ENCODE data around the gene SOST. TPM values are rescaled to one million over a fixed set of nuclear protein-coding genes. Genes with fewer than 3 reads are reported as not detected.

Gene SOST
- total RNA-seq, 2 donors from 2014 or later, result not detected

DNA sequence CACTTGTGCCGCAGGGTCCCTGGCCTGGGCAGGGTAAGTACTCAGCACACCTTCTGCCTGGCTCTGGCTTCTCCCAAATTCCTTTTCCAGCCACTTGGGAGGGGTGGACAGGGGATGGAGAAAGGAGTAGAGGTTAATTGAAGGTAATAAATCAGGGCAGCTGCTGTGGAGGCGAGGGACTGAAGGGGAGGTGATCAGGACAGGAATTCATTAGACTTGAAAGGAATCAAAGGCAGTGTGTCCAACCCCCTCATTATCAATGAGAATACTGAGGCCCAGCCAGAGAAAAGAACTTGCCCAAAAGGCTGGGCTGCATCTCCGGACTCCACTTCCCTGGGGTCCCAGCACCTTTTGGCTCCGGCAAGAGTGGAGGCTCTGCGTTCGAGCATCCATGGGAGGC, 2.4 kb downstream of the SOST start:
- intact Hi-C loops (cut with DNase I), result no loop called here
- H3K27me3 ChIP-seq, result peaks cover 18% of the 10 kb centered on the region
- no peak for DNase-seq

DNA sequence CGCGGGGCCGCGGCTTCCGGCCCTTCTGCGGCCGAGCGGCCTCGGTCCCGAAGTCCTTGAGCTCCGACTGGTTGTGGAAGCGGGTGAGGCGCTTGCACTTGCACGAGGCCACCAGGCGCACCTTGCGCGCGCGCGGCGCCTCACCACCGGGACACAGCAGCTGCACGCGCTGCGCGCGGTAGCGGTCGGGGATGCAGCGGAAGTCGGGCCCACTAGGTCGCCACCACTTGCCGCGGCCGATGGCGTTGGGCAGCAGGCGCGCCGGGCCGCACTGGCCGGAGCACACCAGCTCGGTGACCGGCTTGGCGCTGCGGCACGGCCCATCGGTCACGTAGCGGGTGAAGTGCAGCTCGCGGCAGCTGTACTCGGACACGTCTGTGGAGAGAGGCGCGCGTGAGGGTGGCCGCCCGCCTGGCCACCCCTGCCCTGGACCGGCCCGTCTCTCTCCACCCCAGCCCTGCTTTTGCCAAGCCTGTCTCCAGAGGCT, 3.2 kb downstream of the SOST start:
- Histone ChIP-seq H3K9me3 (no peaks in the 10 kb centered on the region), H3K9ac (ENCODE audit: low read depth in 2 of 2, low read length in 2 of 2) (no peak overlapping the region), H3K27ac (no peak overlapping the region), H3K4me3 (no peak overlapping the region), H3K27me3 (peaks cover 18% of the 10 kb centered on the region), H3K4me1 (no peaks in the 10 kb centered on the region), H3K36me3 (no peaks in the 10 kb centered on the region)
- intact Hi-C loops (cut with DNase I), result no loop called here
- TF ChIP-seq, protein P1, sequence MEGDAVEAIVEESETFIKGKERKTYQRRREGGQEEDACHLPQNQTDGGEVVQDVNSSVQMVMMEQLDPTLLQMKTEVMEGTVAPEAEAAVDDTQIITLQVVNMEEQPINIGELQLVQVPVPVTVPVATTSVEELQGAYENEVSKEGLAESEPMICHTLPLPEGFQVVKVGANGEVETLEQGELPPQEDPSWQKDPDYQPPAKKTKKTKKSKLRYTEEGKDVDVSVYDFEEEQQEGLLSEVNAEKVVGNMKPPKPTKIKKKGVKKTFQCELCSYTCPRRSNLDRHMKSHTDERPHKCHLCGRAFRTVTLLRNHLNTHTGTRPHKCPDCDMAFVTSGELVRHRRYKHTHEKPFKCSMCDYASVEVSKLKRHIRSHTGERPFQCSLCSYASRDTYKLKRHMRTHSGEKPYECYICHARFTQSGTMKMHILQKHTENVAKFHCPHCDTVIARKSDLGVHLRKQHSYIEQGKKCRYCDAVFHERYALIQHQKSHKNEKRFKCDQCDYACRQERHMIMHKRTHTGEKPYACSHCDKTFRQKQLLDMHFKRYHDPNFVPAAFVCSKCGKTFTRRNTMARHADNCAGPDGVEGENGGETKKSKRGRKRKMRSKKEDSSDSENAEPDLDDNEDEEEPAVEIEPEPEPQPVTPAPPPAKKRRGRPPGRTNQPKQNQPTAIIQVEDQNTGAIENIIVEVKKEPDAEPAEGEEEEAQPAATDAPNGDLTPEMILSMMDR (IDR thresholded peaks at IDR 0.05), result no peak
- DNase-seq, result no peak

More for the DNA sequence above, 2.4 kb downstream of the SOST start:
- Histone ChIP-seq H3K4me1 (peaks cover 3% of the 10 kb centered on the region), H3K36me3 (no peaks in the 10 kb centered on the region), H3K9me3 (no peaks in the 10 kb centered on the region), H3K4me3 (no peak overlapping the region), H3K9ac (ENCODE audit: low read depth in 2 of 2, low read length in 2 of 2) (no peak overlapping the region), H3K27ac (no peak overlapping the region)
- TF ChIP-seq, protein P1 (IDR thresholded peaks at IDR 0.05), result no peak

DNA sequence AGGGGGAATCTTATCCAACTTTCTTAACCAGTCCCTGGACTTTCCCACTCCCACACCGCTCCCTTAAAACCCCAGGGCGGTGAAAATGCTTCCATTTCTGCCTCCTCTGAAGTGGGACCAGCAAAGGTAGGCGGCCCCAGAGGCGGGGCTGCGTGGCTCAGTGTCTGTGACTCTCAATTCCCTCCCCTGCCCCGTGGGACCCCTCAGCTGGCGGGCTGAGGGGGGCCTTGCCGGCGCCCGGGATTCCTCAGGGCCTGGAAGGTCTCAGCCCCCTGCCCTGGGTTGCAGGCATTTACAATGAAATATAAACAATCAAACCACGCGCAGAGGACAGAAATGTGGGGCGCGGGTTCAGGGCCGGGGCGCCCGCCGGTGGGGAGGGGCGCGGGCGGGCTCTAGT, 3.6 kb downstream of the SOST start:
- Histone ChIP-seq H3K9me3 (no peaks in the 10 kb centered on the region), H3K36me3 (no peaks in the 10 kb centered on the region), H3K27ac (no peak overlapping the region), H3K4me3 (no peak overlapping the region), H3K9ac (ENCODE audit: low read depth in 2 of 2, low read length in 2 of 2) (no peak overlapping the region), H3K4me1 (no peaks in the 10 kb centered on the region), H3K27me3 (peaks cover 18% of the 10 kb centered on the region)
- intact Hi-C loops (cut with DNase I), result no loop called here
- DNase-seq, result no peak
- TF ChIP-seq, protein P1 (IDR thresholded peaks at IDR 0.05), result no peak

DNA sequence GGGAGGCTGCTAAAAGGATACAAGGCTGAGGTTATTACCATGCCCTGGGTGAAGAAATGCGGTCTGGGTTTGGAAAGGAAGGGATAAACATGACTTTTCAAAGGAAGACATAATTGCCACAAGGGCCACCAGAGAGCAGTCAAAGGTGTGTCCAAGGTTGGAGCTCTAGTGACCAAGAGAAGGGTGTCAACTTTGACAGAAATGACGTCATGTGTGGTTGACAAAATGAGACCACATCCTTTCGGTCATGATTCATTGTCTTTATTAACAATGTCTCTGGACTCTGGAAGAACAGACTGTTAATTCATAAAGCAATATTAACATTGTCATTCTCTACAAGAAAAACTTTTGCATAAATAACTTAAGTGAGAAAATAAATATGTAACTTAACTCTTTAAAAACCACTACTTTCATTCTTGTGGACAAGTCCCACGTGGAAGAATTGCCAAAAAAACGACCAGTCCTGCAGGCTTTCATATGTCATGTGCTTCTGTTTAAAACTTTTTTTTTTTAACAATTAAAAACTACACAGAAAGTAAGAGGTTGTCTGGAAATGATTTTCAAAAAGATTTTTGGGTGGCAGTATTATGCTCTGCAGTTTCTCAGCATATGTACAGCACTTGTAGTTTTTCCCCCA, 5.0 kb downstream of the SOST start:
- H3K27ac ChIP-seq, result no peak overlapping the region
- H3K4me3 ChIP-seq, result no peak overlapping the region
- H3K9me3 ChIP-seq, result no peaks in the 10 kb centered on the region
- H3K9ac ChIP-seq (ENCODE audit: low read depth in 2 of 2, low read length in 2 of 2), result no peak overlapping the region
- intact Hi-C loops (cut with DNase I), result no loop called here
- no peaks in the 10 kb centered on the region for H3K4me1 ChIP-seq
- no peaks in the 10 kb centered on the region for H3K36me3 ChIP-seq
- TF ChIP-seq, protein P1 (IDR thresholded peaks at IDR 0.05), result no peak
- DNase-seq, result no peak
- H3K27me3 ChIP-seq, result peaks cover 18% of the 10 kb centered on the region

DNA sequence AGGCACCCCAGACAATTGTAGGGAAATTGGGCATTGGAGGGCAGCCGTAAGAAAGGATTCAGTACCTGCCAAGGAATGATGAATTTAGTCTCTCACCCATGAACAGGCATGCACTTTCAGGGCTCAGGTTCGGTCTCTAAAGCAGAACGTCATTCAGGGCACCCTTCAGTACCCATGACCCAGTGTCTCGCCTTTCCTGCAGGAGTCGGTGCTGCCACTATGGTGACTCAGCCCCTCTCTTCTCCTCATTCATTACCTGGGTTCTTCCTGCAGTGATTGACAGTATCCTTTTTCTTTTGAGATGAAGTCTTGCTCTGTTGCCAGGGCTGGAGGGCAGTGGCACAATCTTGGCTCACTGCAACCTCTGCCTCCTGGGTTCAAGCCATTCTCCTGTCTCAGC, 8.4 kb downstream of the SOST start:
- Histone ChIP-seq H3K4me1 (no peaks in the 10 kb centered on the region), H3K4me3 (no peak overlapping the region), H3K9ac (ENCODE audit: low read depth in 2 of 2, low read length in 2 of 2) (no peak overlapping the region), H3K27ac (no peak overlapping the region), H3K27me3 (peaks cover 13% of the 10 kb centered on the region), H3K9me3 (no peaks in the 10 kb centered on the region), H3K36me3 (no peaks in the 10 kb centered on the region)
- TF ChIP-seq, protein P1 (IDR thresholded peaks at IDR 0.05), result no peak
- no peak for DNase-seq
- intact Hi-C loops (cut with DNase I), result no loop called here

All from colonic mucosa (tissue), 4 donors.